GM21723 (cell line): ENCODE measurements around the gene CYP39A1.

Experiments
- ATAC-seq: cut with Tn5 transposase; IDR thresholded peaks from one replicate; pipeline ENCODE4 v1.9.1; 2021; ENCODE audit warnings: mild to moderate bottlenecking, moderate library complexity; ENCODE audit not compliant: unreplicated experiment

CYP39A1 gene

GRCh38 chr6:46652603-46653438, at the start of gene CYP39A1, which contains the start of gene SLC25A27:
TSS of gene CYP39A1 (minus strand) at chr6:46652818. CDS start at chr6:46652582, 236 bp downstream.
TSS of gene SLC25A27 (plus strand) at chr6:46652975. CDS start at chr6:46653193, 218 bp downstream.
- peak; percentile 100 for ATAC-seq

- ATAC-seq, result no peak
Measured at GRCh38 chr6:46699970-46700369, 47.4 kb upstream of the CYP39A1 start.

DNA sequence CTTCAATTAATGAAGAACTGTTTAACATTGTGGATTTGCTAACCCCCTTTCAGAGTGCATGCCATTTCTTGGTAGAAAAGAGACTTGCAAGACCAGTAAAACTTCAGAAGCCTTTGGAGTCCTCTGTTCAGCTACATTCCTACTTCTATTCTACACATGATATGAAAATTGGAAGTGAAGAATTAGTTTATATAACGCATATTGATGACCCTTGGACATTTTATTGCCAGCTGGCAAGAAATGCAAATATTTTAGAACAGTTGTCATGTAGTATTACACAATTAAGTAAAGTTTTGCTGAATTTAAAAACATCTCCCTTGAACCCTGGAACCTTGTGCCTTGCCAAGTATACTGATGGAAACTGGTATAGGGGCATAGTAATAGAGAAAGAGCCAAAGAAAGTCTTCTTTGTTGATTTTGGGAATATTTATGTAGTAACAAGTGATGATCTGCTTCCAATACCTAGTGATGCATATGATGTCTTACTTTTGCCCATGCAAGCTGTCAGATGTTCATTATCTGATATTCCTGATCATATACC, 38.4 kb upstream of the CYP39A1 start:
- no peak for ATAC-seq

GRCh38 chr6:46690141-46690755, 37.6 kb upstream of the CYP39A1 start:
- ATAC-seq, result no peak

DNA sequence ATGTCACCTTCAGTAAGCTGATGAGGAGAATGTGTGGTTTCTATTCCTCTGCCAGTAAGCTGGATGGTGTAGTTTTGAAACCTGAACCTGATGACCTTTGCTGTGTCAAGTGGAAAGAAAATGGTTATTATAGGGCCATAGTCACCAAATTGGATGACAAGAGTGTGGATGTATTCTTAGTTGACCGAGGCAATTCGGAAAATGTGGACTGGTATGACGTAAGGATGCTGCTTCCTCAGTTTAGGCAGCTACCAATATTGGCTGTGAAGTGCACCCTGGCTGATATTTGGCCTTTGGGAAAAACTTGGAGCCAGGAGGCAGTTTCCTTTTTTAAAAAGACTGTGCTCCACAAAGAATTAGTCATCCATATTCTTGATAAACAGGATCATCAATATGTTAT, 37.0 kb upstream of the CYP39A1 start:
- ATAC-seq, result no peak

GRCh38 chr6:46688966-46689335, 36.3 kb upstream of the CYP39A1 start:
- ATAC-seq, result no peak

GRCh38 chr6:46688117-46688965, 35.7 kb upstream of the CYP39A1 start:
- no peak for ATAC-seq

GRCh38 chr6:46687619-46688097, 35.0 kb upstream of the CYP39A1 start, which contains the start of gene TDRD6:
TSS of gene TDRD6 (plus strand) at chr6:46687885. CDS start at chr6:46688129, 244 bp downstream.
- no peak for ATAC-seq

GRCh38 chr6:46684771-46685170, 32.2 kb upstream of the CYP39A1 start:
- ATAC-seq, result no peak

DNA sequence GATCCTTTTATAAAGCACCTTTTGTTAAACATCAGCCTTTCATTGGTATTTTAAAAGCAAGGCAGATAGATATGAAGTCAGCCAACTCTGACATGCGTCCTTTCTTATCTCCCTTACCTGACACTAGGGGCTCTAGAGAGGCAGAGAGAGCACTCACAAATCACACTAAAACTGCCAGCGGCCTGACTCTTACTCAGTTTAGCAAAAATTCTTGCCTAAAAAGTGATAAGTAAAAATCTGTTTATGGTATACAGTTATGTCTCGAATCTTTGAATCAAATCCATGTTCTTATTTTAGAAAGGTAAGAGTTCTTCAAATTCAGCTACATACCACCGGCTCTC, 24.7 kb upstream of the CYP39A1 start:
- ATAC-seq, result no peak

- no peak for ATAC-seq
Measured at GRCh38 chr6:46676604-46677313, 24.1 kb upstream of the CYP39A1 start.

DNA sequence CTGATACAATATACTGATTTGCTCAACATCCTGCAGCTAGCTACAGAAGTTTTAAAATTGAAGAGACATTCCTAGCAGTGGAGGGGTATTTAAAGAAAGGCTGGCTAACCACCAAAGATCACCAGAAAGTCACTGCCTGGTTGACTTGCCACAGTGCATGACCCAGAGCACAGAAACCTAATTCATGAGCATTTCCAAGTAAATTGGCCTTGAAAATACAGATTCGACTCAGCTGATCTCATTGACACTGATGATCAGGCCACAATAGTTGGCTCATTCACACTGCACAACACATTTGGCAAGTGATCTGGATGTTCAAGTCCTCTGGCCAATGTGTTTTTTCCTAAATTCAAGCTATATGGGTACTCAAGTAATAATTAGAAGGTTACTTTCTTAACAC, 21.8 kb upstream of the CYP39A1 start:
- no peak for ATAC-seq

DNA sequence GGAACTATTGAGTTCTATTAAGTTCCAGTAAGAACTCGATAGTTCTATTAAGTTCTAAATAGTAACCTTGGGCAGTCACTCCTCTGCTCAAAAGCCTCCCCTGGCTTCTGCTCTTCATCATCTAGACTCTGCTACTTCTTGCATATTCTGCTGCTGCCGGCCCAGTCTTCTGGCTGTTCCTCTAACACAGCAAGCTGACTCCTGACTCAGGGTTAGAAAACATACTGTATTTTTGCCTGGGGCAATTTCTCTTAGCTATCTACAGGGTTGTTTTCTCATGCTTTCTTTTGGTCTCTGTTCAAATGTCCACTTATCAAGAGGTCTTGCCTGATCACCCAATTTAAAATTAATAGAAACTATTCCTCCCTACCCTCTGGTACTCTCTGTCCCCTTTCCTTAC, 14.8 kb upstream of the CYP39A1 start:
- ATAC-seq, result no peak

GRCh38 chr6:46661483-46661882, 8.9 kb upstream of the CYP39A1 start:
- no peak for ATAC-seq

DNA sequence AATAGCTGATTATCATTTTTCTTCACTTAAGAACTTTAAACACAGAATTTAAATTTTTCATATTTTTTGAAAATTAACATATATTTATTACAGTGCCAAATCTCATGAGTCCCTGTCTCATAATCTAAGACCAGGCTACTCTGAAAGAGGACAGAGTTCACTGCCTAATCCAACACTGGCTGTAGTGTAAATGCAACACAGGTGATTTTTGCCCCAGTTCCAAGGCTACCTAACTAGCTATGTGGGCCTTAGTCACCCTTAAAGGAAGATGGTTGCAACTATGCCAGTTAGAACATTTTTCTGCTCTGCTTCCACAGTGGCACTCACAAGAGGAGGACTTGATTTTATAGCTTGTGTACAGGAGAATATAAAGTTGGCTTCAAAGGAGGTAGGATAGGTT, 5.0 kb upstream of the CYP39A1 start:
- ATAC-seq, result no peak

DNA sequence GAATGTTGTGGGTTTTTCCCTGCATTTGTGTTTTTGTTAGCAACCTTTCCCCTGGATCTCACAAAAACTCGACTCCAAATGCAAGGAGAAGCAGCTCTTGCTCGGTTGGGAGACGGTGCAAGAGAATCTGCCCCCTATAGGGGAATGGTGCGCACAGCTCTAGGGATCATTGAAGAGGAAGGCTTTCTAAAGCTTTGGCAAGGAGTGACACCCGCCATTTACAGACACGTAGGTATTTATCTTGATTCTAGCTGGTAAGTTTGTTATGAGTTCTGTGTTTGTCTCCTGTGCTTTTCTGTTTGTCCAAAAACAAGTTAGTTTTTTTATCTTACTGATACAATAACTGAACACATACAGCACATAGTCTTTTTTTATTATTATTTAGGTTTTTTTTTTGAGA, 3.2 kb upstream of the CYP39A1 start:
- no peak for ATAC-seq

GRCh38 chr6:46653439-46654195, 999 bp upstream of the CYP39A1 start:
- ATAC-seq, result no peak

DNA sequence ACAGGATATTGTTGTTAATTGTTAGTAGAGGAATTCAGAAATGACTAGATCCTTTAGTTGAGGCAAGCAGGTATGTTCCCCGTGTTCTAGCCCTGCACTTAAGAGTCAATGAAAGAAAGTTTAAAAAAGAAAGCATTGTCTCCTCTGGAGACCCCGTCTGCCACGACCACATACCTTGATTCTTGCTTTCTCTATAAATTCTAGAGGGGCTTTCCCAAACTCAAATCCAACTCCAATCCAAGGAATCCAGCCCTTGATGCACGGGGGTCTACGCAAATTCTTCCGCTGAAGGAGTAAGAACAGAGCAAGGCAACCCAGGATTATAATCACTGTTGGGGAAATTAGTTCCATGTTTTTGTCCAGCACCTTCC, 401 bp downstream of the CYP39A1 start:
- no peak for ATAC-seq

DNA sequence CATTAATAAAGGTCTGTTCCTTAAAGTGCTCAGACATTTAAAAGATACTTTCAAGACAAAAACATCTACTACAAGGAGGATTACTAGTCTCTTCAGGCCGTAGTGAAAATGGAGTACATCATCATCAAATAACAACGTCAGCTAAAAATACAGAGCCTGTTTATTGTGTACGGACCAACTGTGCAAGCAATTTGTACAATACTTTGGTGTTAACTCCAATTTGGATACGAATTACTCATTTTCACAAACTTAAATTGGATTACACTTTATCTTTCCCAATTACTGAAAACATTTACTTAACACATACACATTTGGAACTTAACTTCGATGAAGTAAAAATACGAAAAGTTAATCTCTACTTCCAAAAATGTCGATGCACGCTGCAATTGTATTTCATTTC, 802 bp downstream of the CYP39A1 start:
- ATAC-seq, result no peak

- no peak for ATAC-seq
Measured at GRCh38 chr6:46651006-46651405, 1.6 kb downstream of the CYP39A1 start.
